Measurements from ENCODE around the gene TMEM131L. TPM values are rescaled to one million over a fixed set of nuclear protein-coding genes. Genes with fewer than 3 reads are reported as not detected.
"Not testable (repeated sequence)": the region's sequence is repeated elsewhere in the genome, so short reads cannot be mapped to it uniquely, and the experiment has no call there.

The TMEM131L gene
- total and polyA plus RNA-seq, 5 experiments from 2014 or later = 13.8 to 72.6 (median 32.9) TPM

DNA sequence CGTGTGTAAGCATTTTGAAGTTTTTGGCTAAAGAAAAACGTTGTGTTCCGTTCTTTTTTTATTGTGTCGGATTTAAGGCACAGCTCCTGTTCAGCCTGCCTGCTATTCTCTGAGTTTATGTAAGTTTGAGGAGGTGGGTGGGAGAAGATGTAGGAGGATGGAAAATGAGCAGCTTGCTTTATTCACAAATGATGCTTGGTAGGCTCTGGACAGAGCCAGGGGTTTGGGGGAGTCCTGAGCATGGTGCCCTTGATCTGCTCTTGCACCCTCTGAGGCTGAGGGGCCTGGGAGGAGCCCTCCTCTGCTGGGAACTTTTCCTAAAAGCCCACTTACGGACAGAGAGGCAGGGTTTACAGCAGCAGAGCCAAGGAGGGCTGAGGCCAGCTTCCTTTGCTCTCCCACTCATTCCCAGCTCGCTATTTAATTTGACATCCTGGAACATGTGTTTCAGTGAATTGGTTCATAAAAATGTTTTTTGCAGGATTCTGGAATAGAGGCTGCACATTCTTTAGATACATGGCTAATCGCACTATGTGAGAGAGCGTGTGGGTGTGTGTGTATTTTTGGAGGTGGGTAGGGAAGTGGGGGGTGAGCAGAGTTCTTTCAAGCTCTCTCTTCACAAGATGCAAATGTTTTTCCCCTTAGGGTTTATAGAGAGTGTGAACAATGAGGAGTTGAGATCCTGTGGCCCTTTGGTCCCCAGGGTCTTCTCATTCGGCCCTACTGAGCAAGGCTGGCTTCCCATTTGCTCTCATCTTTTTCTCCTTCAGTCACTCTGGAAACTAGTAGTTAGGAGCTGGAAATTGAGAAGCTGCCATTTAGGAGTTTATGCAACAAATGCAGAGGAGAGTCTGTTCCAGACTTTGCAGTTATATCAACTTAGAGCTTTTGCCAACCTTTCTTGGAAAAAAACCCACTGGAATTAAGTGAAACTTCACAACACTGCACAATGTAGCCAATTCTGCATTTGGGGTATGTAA lies 32.1 kb downstream of the TMEM131L start:
- Mint-ChIP-seq H3K27me3 (no peaks in the 10 kb centered on the region), H3K4me3 (peak overlapping the region; percentile 59 to 83 (median 76)), H3K36me3 (peaks cover 0 to 17% (median 0%) of the 10 kb centered on the region in 3 donors), H3K4me1 (peaks cover 61 to 97% (median 95%) of the 10 kb centered on the region in 4 donors), H3K27ac (peak overlapping the region; percentile 92 to 100 (median 96)), H3K9me3 (no peaks in the 10 kb centered on the region)
- POLR2A ChIA-PET = interaction anchor here (0.5 to 5.6 kb wide), 16 partner anchors 9 to 153 kb away, joined by 3 to 74 read pairs (median 6); partner anchors contain the start of genes MND1 and TMEM131L
- peak; percentile 41 to 64 for ATAC-seq
- peak in 1 of 10 donors; percentile 34 for DNase-seq

DNA sequence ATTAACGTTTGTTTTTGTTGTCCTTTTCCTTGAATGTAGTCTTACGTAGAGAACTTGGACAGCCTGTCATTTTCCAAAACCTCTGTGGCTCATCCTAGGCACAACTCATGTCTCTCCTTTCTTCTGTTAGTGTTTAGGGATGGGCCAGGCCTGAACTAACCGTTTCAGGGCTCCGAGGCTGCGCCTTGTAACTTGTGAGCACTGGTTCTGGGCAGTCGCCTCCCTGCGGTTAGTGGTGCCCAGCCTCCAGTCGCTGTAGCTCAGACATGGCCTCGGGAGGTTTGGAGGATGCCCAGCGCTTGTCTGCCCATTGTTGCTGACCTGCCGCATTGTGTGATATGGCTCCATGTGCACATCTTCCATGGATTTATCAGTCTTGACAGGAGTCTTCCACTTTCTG lies 32.8 kb downstream of the TMEM131L start:
- H3K27me3 Mint-ChIP-seq = no peaks in the 10 kb centered on the region
- DNase-seq = no peak
- H3K4me1 Mint-ChIP-seq = peaks cover 60 to 97% (median 93%) of the 10 kb centered on the region in 4 donors
- H3K9me3 Mint-ChIP-seq = no peaks in the 10 kb centered on the region
- POLR2A ChIA-PET = interaction anchor here (0.5 to 5.6 kb wide), 12 partner anchors 10 to 154 kb away, joined by 3 to 74 read pairs (median 8); partner anchors contain the start of genes MND1 and TMEM131L
- peak overlapping the region; percentile 92 to 100 (median 96) for H3K27ac Mint-ChIP-seq
- no peak for ATAC-seq
- peaks cover 0 to 15% (median 0%) of the 10 kb centered on the region in 3 donors for H3K36me3 Mint-ChIP-seq
- H3K4me3 Mint-ChIP-seq = peak overlapping the region in 9 of 10 donors; percentile 70 to 83 (median 76)

DNA sequence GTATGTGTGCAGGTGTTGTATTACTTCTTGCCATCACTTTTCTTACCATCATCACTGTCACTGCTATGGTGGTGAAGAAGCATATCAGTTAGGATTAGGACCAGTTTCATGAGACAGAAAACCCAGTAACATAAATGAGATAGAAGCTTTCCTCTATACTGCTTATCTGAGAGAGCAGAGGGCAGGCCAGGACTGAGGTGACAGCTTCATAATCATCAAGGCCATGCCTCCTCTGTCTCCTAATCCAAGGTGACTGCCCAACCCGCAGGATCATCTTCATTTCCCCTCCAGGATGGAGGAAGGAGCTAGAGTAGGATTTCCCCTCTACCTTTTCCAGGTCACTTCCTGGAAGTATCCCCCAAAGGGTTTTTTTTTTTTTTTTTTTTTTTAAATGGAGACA lies 35.4 kb downstream of the TMEM131L start:
- Mint-ChIP-seq H3K4me1 (peaks cover 54 to 92% (median 89%) of the 10 kb centered on the region in 4 donors), H3K9me3 (no peaks in the 10 kb centered on the region), H3K27me3 (no peaks in the 10 kb centered on the region), H3K36me3 (peaks cover 0 to 25% (median 9%) of the 10 kb centered on the region in 3 donors), H3K4me3 (peak overlapping the region in 5 of 10 donors; percentile 12 to 48 (median 22)), H3K27ac (peak overlapping the region; percentile 30 to 100 (median 85))
- POLR2A ChIA-PET = interaction anchor here (0.7 to 2.2 kb wide), 8 partner anchors 10 to 75 kb away, joined by 3 to 8 read pairs (median 3); partner anchors contain the start of gene TMEM131L
- DNase-seq (no peak), ATAC-seq (no peak)

DNA sequence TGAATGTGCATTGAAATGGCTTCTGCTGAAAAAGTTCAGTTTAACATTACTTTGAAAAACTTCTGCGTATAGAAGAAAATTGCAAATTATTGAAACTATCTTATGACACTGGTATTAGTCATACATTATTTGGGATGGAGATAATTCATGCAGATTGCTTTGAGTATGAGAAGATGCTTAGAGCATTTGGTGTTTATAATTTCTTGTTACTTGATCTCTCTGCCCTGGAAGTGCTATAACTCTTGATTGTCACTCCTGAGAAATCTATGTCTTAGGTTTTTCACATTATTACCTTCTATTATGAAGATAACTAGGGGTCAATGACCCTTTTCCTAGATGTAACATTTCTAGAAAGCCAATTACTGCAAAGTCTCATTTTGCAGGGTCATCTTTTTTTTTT lies 36.4 kb downstream of the TMEM131L start:
- POLR2A ChIA-PET = interaction anchor here (1.1 to 2.2 kb wide), 3 partner anchors 11 to 36 kb away, joined by 3 to 8 read pairs (median 3); partner anchors contain the start of gene TMEM131L

DNA sequence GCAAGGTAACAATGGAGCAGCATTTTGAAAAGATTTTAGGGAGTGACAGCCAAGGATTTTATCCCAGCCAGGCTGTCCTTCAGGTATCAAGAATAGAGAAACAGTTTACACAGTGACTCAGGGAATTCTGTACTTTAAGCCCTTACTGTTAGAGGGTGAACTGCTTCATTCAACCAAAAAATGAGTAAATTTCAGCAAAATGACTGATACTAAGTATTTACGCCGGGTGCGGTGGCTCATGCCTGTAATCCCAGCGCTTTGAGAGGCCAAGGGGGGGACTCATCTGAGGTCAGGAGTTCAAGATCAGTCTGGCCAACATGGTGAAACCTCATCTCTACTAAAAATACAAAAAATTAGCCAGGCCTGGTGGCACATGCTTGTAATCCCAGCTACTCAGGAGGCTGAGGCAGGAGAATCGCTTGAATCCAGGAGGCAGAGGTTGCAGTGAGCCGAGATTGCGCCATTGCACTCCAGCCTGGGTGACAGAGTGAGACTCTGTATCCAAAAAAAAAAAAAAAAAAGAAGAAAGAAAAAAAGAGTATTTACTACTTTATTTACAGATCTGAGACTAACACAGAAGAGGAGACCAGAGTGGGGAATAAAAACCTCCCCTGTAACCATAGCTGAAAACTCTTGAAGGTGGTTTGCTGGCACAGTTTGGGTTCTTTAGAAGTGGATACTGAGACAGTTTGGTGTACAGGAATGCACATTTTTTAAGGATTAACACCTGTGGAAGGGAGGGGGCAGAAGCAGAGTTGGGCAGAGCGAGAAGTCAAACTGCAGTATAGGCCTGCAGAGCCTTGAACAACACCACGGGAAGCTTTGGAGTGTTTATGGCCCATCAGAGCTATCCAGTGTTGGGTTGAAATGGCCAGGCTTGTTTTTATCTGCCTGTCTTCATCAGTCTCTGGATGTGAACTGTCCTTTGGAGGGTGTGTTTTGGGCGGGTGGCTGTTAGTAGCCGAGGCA lies 40.5 kb downstream of the TMEM131L start:
- peaks cover 37 to 84% (median 77%) of the 10 kb centered on the region in 4 donors for H3K4me1 Mint-ChIP-seq
- H3K4me3 Mint-ChIP-seq = peak overlapping the region in 6 of 10 donors; percentile 14 to 59 (median 35)
- ATAC-seq (no peak), DNase-seq (no peak)
- peaks cover 0 to 58% (median 27%) of the 10 kb centered on the region in 3 donors for H3K36me3 Mint-ChIP-seq
- H3K27me3 Mint-ChIP-seq = no peaks in the 10 kb centered on the region
- no peaks in the 10 kb centered on the region for H3K9me3 Mint-ChIP-seq
- H3K27ac Mint-ChIP-seq = peak overlapping the region; percentile 72 to 95 (median 88)
- POLR2A ChIA-PET = interaction anchor here (0.6 to 1.2 kb wide), 3 partner anchors 9 to 32 kb away, joined by 3 to 5 read pairs (median 3); no protein-coding TSS in a partner anchor

More for the DNA sequence above, 36.4 kb downstream of the TMEM131L start:
- Mint-ChIP-seq H3K4me3 (peak overlapping the region in 5 of 10 donors; percentile 18 to 54 (median 30)), H3K9me3 (no peaks in the 10 kb centered on the region), H3K27ac (peak overlapping the region in 8 of 10 donors; percentile 44 to 100 (median 83)), H3K27me3 (no peaks in the 10 kb centered on the region), H3K4me1 (peaks cover 58 to 92% (median 89%) of the 10 kb centered on the region in 4 donors), H3K36me3 (peaks cover 0 to 32% (median 9%) of the 10 kb centered on the region in 3 donors)
- ATAC-seq (no peak), DNase-seq (no peak)

DNA sequence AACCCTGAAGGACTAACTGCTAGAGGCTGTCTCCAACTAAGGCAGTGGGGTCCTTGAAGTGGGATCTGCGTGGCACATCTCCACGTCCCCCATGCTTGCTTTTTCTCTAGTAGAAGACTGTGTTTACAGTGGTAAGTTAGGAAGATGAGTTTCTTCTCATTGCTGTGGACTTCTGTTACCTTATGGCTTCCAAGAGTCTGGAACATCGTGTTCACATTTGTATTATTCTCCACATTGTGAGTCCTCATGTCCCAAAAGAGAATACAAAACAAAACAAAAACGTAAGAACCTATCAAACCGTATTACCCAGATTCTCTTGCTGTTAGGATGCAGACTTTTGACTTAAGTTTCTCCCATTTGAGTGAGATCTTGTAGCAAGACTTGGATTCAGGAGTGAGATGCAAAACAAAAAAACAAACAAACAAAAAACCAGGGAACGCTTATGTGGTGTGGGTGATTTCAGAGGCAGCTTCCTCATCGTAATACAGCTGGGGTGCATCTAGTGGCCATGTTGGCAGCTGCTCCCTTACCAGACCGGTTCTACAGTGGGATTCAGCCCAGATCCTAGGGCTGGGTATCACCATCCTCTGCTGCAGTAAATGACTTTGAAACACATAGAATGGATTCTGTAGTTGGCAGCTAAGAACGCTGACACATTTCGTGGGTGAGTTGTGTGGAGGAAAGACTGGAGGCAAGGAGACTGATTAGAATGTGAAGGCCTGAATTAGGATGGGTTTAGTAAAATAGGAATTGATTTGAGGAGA lies 41.3 kb downstream of the TMEM131L start:
- no peaks in the 10 kb centered on the region for H3K27me3 Mint-ChIP-seq
- H3K27ac Mint-ChIP-seq = peak overlapping the region; percentile 22 to 95 (median 87)
- peaks cover 37 to 84% (median 76%) of the 10 kb centered on the region in 4 donors for H3K4me1 Mint-ChIP-seq
- peak overlapping the region in 7 of 10 donors; percentile 0 to 59 (median 29) for H3K4me3 Mint-ChIP-seq
- DNase-seq (no peak), ATAC-seq (no peak)
- no peaks in the 10 kb centered on the region for H3K9me3 Mint-ChIP-seq
- POLR2A ChIA-PET = interaction anchor here (0.6 to 1.2 kb wide), 4 partner anchors 10 to 33 kb away, joined by 3 to 5 read pairs (median 4); no protein-coding TSS in a partner anchor
- peaks cover 0 to 60% (median 27%) of the 10 kb centered on the region in 3 donors for H3K36me3 Mint-ChIP-seq

DNA sequence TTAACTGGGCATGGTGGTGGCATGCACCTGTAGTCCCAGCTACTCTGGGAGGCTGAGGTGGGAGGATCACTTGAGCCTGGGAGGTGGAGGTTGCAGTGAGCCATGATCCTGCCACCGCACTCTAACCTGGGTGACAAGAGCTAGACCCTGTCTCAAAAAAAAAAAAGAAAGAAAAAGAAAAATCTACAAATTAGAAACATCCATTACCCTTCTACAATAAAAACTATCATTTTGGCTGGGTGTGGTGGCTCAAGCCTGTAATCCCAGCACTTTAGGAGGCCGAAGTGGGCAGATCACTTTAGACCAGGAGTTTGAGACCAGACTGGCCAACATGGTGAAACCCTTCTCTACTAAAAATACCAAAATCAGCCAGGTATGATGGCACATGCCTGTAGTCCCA lies 43.1 kb downstream of the TMEM131L start:
- peak overlapping the region in 8 of 10 donors; percentile 18 to 89 (median 48) for H3K27ac Mint-ChIP-seq
- POLR2A ChIA-PET = interaction anchor here (0.7 to 1.6 kb wide), 3 partner anchors 11 to 104 kb away, joined by 3 to 5 read pairs (median 3); no protein-coding TSS in a partner anchor
- H3K9me3 Mint-ChIP-seq, H3K4me3 Mint-ChIP-seq, H3K27me3 Mint-ChIP-seq, ATAC-seq, DNase-seq: not testable (repeated sequence)
- peaks cover 41 to 88% (median 80%) of the 10 kb centered on the region in 4 donors for H3K4me1 Mint-ChIP-seq
- H3K36me3 Mint-ChIP-seq = peaks cover 0 to 67% (median 27%) of the 10 kb centered on the region in 3 donors

DNA sequence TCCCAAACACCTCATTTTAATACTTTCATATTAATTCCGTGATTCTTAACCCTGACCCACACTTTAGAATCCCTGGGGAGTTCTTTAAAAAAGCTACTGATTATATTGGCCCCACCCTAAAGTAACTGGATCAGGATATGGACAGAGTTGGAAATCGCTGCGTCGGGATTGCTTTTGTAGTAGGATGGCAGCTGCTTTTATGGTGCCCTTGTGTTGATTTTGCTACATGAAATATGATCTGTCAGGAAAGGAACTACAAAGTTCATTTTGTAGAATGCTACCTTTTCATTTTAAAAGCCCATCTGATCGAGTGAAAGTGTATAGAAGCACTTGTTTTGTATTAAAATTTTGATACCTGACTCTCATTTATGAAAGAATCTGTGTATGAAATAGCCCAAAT lies 43.6 kb downstream of the TMEM131L start:
- Mint-ChIP-seq H3K36me3 (peaks cover 0 to 66% (median 27%) of the 10 kb centered on the region in 3 donors), H3K27me3 (no peaks in the 10 kb centered on the region), H3K4me3 (no peak overlapping the region), H3K4me1 (peaks cover 40 to 87% (median 81%) of the 10 kb centered on the region in 4 donors), H3K27ac (peak overlapping the region in 6 of 10 donors; percentile 20 to 89 (median 60)), H3K9me3 (no peaks in the 10 kb centered on the region)
- POLR2A ChIA-PET = interaction anchor here (1.3 to 1.6 kb wide), 2 partner anchors 10 to 11 kb away, joined by 3 to 5 read pairs; no protein-coding TSS in a partner anchor
- DNase-seq = no peak
- no peak for ATAC-seq

DNA sequence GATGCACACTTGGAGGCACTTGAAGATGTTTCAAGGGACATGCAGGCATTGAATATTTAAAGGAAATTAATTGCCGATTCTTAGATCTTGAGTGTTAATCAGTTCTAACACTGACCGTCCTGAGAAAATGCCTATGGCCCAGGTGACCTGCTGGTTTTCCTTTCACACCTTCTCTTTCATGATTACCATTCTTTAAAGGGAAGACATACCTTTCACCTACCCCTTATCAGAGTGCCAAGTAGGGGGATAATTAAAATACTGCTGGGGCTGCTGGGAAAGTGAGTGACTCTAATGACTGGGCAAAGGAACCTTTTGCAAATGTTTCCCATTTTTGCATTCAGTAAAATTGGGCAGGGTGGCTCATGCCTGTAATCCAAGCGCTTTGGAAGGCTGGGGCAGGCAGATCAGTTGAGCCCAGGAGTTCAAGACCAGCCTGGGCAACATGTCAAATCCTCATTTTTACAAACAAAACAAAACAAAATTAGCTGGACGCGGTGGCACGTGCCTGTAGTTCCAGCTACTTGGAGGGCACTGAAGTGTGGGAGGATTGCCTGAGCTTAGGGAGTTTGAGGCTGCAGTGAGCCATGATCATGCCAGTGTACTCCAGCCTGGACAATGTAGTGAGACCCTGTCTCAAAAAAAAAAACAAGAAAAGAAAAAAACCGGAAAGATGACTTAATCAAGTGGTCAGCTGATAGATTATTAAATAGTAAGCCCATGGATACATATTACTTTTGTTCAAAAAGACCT lies 44.3 kb downstream of the TMEM131L start:
- no peak for ATAC-seq
- peaks cover 0 to 63% (median 25%) of the 10 kb centered on the region in 3 donors for H3K36me3 Mint-ChIP-seq
- no peak for DNase-seq
- H3K4me3 Mint-ChIP-seq = peak overlapping the region in 2 of 10 donors; percentile 39 to 68
- POLR2A ChIA-PET = interaction anchor here (1.0 to 1.6 kb wide), 2 partner anchors 10 to 44 kb away, joined by 3 read pairs; partner anchors contain the start of gene TMEM131L
- peak overlapping the region in 9 of 10 donors; percentile 6 to 89 (median 69) for H3K27ac Mint-ChIP-seq
- no peaks in the 10 kb centered on the region for H3K27me3 Mint-ChIP-seq
- H3K9me3 Mint-ChIP-seq = no peaks in the 10 kb centered on the region
- H3K4me1 Mint-ChIP-seq = peaks cover 41 to 87% (median 82%) of the 10 kb centered on the region in 4 donors

DNA sequence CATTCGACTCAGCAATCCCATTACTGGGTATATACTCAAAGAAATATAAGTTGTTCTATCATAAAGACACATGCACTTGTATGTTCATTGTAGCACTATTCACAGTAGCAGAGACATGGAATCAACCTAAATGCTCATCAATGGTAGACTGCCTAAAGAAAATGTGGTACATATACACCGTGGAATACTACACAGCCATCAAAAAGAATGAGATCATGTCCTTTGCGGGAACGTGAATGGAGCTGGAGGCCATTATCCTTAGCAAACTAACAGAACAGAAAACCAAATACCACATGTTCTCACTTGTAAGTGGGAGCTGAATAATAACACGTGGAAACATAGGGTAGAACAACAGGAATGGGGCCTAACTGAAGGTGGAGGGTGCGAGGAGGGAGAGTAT lies 44.9 kb downstream of the TMEM131L start:
- Mint-ChIP-seq H3K4me3 (no peak overlapping the region), H3K36me3 (peaks cover 0 to 63% (median 18%) of the 10 kb centered on the region in 3 donors), H3K27ac (peak overlapping the region in 5 of 10 donors; percentile 12 to 89 (median 49)), H3K27me3 (no peaks in the 10 kb centered on the region), H3K4me1 (peaks cover 36 to 83% (median 78%) of the 10 kb centered on the region in 4 donors), H3K9me3 (no peaks in the 10 kb centered on the region)
- POLR2A ChIA-PET = interaction anchor here (1.0 kb wide), 1 partner anchor 45 kb away, joined by 3 read pairs; the partner anchor contains the start of gene TMEM131L
- DNase-seq (no peak), ATAC-seq (no peak)
